Measurements from ENCODE around the gene PID1.

- TF ChIP-seq CTCF (IDR thresholded peaks at IDR 0.05; ENCODE audit: insufficient read depth, low read depth, low read length) (no peak), EZH2 (IDR thresholded peaks at IDR 0.05; ENCODE audit: insufficient read depth, low read length) (no peak)
Observed at GRCh38 chr2:229160180-229160579, 110.9 kb downstream of the PID1 start.
